Stimulated activated naive CD8-positive, alpha-beta T cell treated with anti-CD3 and anti-CD28 coated beads, Interleukin-15, Interleukin-2, amounts not matched to agents 100 ng/mL and 50 ng/mL, for 24 hours (primary cell): ENCODE measurements around the gene SOX5.
"Not testable (repeated sequence)": the region's sequence is repeated elsewhere in the genome, so short reads cannot be mapped to it uniquely, and the experiment has no call there.

Experiments used
- H3K27ac Mint-ChIP-seq: one replicate; pipeline ENCODE4 v1.8.0; 2021; ENCODE audit warnings: mild to moderate bottlenecking, mixed read lengths
- H3K27me3 Mint-ChIP-seq: one replicate; pipeline ENCODE4 v1.8.0; 2021; ENCODE audit warnings: mixed read lengths
- H3K36me3 Mint-ChIP-seq: one replicate; pipeline ENCODE4 v1.8.0; 2021; ENCODE audit warnings: low read depth, mixed read lengths
- H3K4me1 Mint-ChIP-seq: one replicate; pipeline ENCODE4 v1.8.0; 2021; ENCODE audit warnings: low read depth, mixed read lengths
- H3K4me3 Mint-ChIP-seq: one replicate; pipeline ENCODE4 v1.8.0; 2021; ENCODE audit warnings: mild to moderate bottlenecking, mixed read lengths
- H3K9me3 Mint-ChIP-seq: one replicate; pipeline ENCODE4 v1.8.0; 2021; ENCODE audit warnings: mixed read lengths

Gene SOX5

DNA sequence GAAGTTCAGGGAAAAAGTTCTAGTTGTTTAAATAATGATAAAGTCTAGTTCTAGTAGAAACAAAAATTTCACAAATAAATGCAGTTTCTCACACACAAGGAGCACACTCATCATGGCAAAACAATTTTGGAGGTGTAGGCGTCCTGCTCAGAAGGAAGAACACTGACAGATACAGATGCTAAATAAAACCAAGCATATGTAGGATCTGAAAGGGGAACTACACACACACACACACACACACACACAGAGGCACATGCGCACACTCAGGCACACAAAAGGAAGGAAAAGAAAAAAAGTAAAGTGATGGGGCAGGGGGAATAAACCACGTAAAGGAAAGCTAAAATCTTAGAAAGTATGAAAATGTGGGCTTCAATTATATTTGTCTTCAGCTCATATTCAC, 117.7 kb downstream of the SOX5 start:
- Mint-ChIP-seq H3K9me3 (peaks cover 1% of the 10 kb centered on the region), H3K4me1 (no peaks in the 10 kb centered on the region), H3K36me3 (no peaks in the 10 kb centered on the region), H3K27me3 (no peaks in the 10 kb centered on the region), H3K27ac (no peak overlapping the region), H3K4me3 (no peak overlapping the region)

DNA sequence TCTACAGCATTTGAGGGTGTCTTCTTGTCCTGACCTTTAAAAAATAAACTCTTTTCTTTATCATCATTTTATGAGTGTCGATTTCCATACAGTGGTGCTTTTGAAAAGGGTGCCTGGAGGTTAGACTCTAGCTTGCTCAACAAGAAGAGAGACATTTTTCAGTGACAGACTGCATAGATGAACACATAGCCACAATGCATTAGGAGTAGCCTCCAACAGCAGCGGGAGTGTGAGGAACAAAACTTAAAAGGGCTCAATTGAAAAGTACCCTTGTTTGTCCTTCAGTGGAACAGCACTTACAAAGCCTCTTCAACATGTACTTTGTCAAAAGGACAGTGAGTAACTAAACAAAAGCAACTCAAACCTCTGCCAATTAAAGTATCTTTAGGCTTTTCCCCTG, 119.3 kb downstream of the SOX5 start:
- Mint-ChIP-seq H3K9me3 (peaks cover 3% of the 10 kb centered on the region), H3K27me3 (no peaks in the 10 kb centered on the region), H3K27ac (no peak overlapping the region), H3K36me3 (no peaks in the 10 kb centered on the region), H3K4me3 (no peak overlapping the region), H3K4me1 (no peaks in the 10 kb centered on the region)

DNA sequence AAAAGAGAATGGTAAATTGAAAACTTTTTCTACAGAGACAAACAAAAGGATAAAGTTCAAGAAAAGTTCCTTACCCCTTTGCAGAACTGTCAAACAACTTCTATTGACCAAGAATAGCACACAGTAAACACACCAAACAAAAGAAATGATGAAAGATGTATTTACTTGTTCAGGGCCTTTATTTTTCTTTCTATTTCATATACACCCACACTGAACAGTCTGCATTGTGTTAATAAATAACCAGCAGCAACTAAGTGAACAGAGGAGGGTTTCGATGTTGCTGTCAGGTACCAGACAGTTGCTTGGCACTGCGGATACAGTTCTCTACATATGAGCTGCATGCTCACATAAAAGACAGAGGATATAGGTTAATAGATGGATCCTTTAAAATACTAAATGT, 122.1 kb downstream of the SOX5 start:
- H3K27me3 Mint-ChIP-seq, result no peaks in the 10 kb centered on the region
- peaks cover 3% of the 10 kb centered on the region for H3K9me3 Mint-ChIP-seq
- H3K4me3 Mint-ChIP-seq, result no peak overlapping the region
- no peaks in the 10 kb centered on the region for H3K36me3 Mint-ChIP-seq
- H3K4me1 Mint-ChIP-seq, result no peaks in the 10 kb centered on the region
- H3K27ac Mint-ChIP-seq, result no peak overlapping the region

GRCh38 chr12:23825124-23825523, 124.3 kb downstream of the SOX5 start:
- not testable (repeated sequence) for H3K4me1 Mint-ChIP-seq, H3K27ac Mint-ChIP-seq, H3K4me3 Mint-ChIP-seq, H3K9me3 Mint-ChIP-seq, H3K27me3 Mint-ChIP-seq, H3K36me3 Mint-ChIP-seq

DNA sequence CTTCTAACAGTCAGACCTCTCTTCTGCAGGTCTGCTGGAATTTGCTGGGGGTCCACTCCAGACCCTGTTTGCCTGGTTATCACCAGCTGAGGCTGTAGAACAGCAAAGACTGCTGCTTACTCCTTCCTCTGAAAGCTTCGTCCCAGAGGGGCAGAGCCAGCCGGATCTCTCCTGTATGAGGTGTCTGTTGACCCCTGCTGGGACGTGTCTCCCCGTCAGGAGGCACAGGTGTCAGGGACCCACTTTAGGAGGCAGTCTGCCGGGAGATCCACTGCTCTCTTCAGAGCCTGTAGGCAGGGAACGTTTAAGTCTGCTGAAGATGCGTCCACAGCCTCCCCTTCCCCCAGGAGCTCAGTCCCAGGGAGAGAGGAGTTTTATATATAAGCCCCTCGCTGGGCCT, 125.1 kb downstream of the SOX5 start:
- Mint-ChIP-seq H3K36me3 (no peaks in the 10 kb centered on the region), H3K27me3 (no peaks in the 10 kb centered on the region), H3K4me1 (no peaks in the 10 kb centered on the region), H3K4me3 (no peak overlapping the region), H3K27ac (no peak overlapping the region), H3K9me3 (peaks cover 3% of the 10 kb centered on the region)

GRCh38 chr12:23822883-23823282, 126.6 kb downstream of the SOX5 start:
- not testable (repeated sequence) for H3K36me3 Mint-ChIP-seq, H3K9me3 Mint-ChIP-seq, H3K4me3 Mint-ChIP-seq, H3K4me1 Mint-ChIP-seq, H3K27ac Mint-ChIP-seq, H3K27me3 Mint-ChIP-seq

GRCh38 chr12:23817345-23817744, 132.1 kb downstream of the SOX5 start:
- H3K4me3 Mint-ChIP-seq, result no peak overlapping the region
- H3K4me1 Mint-ChIP-seq, result no peaks in the 10 kb centered on the region
- H3K27me3 Mint-ChIP-seq, result no peaks in the 10 kb centered on the region
- H3K9me3 Mint-ChIP-seq, result peaks cover 5% of the 10 kb centered on the region
- no peaks in the 10 kb centered on the region for H3K36me3 Mint-ChIP-seq
- no peak overlapping the region for H3K27ac Mint-ChIP-seq

GRCh38 chr12:23816394-23816851, 133.0 kb downstream of the SOX5 start:
- Mint-ChIP-seq H3K9me3 (peaks cover 5% of the 10 kb centered on the region), H3K4me3 (no peak overlapping the region), H3K36me3 (no peaks in the 10 kb centered on the region), H3K4me1 (no peaks in the 10 kb centered on the region), H3K27ac (no peak overlapping the region), H3K27me3 (no peaks in the 10 kb centered on the region)

DNA sequence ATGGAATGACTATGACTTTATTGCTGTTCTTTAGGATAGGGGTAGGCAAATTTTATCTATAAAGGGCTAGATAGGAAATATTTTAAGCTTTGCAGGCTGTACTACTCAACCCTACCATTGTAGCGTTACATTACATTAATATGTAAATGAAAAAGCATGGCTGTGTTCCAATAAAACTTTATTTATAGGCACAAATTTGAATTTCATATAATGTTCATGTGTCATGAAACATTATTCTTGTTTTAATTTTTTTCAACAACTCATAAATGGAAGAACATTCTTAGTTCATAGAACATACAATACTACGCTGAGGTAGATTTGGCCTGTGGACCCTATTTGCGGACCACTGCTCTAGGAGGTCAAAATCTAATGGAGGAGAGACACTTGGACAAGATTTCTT, 133.7 kb downstream of the SOX5 start:
- Mint-ChIP-seq H3K9me3 (peaks cover 5% of the 10 kb centered on the region), H3K36me3 (no peaks in the 10 kb centered on the region), H3K27me3 (no peaks in the 10 kb centered on the region), H3K4me3 (no peak overlapping the region), H3K27ac (no peak overlapping the region), H3K4me1 (no peaks in the 10 kb centered on the region)

DNA sequence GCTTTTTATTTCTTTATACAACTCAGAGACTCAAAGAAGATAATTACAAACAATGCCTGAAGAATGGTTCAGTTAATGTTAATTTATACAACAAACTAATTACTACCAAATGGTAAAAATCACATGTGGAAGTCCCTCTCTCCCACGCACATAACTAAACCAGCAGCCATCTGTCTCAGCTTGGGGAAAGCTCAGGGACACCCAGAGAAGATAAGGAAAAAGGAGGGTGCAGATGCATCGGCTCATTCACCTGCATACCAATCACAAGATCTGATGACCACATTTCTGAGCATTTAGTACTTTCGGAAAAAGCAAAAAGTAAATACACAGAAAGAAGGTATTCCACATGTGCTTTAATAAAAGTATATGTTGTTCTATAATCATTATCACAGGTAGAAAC, 136.3 kb downstream of the SOX5 start:
- H3K4me3 Mint-ChIP-seq, result no peak overlapping the region
- no peaks in the 10 kb centered on the region for H3K36me3 Mint-ChIP-seq
- H3K27me3 Mint-ChIP-seq, result no peaks in the 10 kb centered on the region
- H3K27ac Mint-ChIP-seq, result no peak overlapping the region
- H3K4me1 Mint-ChIP-seq, result no peaks in the 10 kb centered on the region
- peaks cover 5% of the 10 kb centered on the region for H3K9me3 Mint-ChIP-seq

DNA sequence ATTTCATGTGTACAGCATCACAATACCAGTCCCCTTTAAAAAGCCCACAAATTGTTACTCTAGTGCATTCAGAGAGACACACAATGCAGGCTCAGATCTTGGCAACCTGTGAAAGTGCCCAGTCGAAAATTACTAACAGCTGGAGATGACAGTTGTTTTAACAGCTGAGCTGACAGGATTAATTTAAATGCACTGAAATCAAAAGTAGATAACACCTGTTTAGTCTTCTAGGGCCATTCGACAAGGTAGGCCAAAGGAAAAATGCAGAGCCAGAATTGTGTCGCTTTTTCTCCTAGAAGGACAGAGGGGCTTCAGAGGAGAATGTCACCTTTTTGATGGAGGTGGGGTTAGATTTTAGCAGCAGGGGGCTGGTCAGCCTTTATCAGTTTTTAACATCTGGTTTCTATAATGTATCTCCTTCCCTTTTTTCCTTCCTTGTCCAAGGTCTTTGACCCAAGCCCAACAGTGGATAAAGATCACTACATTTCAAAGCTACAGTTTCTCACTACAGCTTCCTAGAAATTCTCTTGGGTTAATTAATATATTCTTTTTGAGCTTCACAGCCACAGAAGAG, 139.1 kb downstream of the SOX5 start:
- no peaks in the 10 kb centered on the region for H3K9me3 Mint-ChIP-seq
- H3K4me1 Mint-ChIP-seq, result no peaks in the 10 kb centered on the region
- H3K4me3 Mint-ChIP-seq, result no peak overlapping the region
- no peaks in the 10 kb centered on the region for H3K36me3 Mint-ChIP-seq
- H3K27ac Mint-ChIP-seq, result no peak overlapping the region
- H3K27me3 Mint-ChIP-seq, result no peaks in the 10 kb centered on the region

DNA sequence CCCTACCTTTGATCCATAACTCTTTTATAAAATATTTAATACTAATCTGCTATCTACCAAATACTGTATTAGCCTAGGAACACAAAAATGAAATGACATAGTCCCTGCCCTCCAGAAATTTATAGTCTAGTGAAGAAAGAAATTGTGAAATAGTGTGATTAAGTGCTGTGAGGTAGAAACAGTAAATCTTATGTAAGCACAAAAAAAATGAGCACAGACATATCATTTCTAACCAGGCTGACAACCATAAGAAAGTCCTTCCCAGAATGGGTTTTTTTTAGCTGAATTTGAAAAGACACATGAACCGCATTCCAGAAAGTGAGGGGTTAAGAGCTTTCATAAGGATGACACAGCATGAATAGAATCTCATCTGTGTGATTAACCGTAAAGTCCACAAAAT, 145.9 kb downstream of the SOX5 start:
- no peak overlapping the region for H3K4me3 Mint-ChIP-seq
- H3K27ac Mint-ChIP-seq, result no peak overlapping the region
- no peaks in the 10 kb centered on the region for H3K4me1 Mint-ChIP-seq
- H3K27me3 Mint-ChIP-seq, result no peaks in the 10 kb centered on the region
- H3K36me3 Mint-ChIP-seq, result no peaks in the 10 kb centered on the region
- no peaks in the 10 kb centered on the region for H3K9me3 Mint-ChIP-seq

DNA sequence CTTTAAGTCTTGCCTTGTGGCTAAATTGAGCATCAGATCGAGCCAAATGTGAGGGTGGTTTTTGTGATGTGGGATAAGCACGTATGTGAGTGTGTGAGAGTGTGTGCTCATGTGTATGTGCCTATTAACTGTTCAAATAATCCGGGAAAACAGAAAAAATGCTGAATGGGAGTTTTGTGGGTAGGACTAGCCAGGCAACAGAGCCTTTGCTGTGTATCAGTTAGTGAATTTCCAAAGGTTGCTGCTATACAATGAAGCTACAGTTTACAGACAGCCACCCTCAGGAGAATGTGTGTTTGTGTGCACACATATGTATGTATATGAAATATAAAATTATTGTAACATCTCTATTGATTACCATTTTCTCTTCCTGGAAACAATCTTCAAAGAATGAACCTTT, 154.0 kb downstream of the SOX5 start:
- Mint-ChIP-seq H3K36me3 (no peaks in the 10 kb centered on the region), H3K27ac (no peak overlapping the region), H3K9me3 (no peaks in the 10 kb centered on the region), H3K27me3 (no peaks in the 10 kb centered on the region), H3K4me3 (no peak overlapping the region), H3K4me1 (no peaks in the 10 kb centered on the region)

GRCh38 chr12:23781118-23781517, 168.4 kb downstream of the SOX5 start:
- H3K4me1 Mint-ChIP-seq, result no peaks in the 10 kb centered on the region
- no peaks in the 10 kb centered on the region for H3K9me3 Mint-ChIP-seq
- no peaks in the 10 kb centered on the region for H3K27me3 Mint-ChIP-seq
- H3K36me3 Mint-ChIP-seq, result no peaks in the 10 kb centered on the region
- no peak overlapping the region for H3K4me3 Mint-ChIP-seq
- H3K27ac Mint-ChIP-seq, result no peak overlapping the region

DNA sequence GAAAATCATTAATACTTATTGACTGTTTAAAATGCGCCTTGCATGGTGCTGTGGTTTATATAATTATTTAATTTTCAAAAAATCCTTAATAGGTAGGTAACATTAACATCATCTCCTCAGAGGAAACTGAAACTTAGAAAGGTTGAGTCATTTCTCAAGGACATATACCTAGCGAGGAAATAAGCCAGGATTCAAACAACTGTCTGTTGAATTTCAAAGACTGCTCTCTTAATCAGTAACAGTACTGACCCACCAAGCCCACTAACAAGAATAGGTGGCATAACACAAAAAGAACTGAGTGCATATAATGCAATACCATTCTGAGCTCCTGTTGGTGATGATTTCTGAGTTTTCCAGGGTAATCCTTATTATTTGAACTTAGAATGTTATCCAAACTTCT, 174.3 kb downstream of the SOX5 start:
- H3K27ac Mint-ChIP-seq, result no peak overlapping the region
- H3K4me3 Mint-ChIP-seq, result no peak overlapping the region
- no peaks in the 10 kb centered on the region for H3K27me3 Mint-ChIP-seq
- no peaks in the 10 kb centered on the region for H3K4me1 Mint-ChIP-seq
- H3K9me3 Mint-ChIP-seq, result no peaks in the 10 kb centered on the region
- H3K36me3 Mint-ChIP-seq, result no peaks in the 10 kb centered on the region

DNA sequence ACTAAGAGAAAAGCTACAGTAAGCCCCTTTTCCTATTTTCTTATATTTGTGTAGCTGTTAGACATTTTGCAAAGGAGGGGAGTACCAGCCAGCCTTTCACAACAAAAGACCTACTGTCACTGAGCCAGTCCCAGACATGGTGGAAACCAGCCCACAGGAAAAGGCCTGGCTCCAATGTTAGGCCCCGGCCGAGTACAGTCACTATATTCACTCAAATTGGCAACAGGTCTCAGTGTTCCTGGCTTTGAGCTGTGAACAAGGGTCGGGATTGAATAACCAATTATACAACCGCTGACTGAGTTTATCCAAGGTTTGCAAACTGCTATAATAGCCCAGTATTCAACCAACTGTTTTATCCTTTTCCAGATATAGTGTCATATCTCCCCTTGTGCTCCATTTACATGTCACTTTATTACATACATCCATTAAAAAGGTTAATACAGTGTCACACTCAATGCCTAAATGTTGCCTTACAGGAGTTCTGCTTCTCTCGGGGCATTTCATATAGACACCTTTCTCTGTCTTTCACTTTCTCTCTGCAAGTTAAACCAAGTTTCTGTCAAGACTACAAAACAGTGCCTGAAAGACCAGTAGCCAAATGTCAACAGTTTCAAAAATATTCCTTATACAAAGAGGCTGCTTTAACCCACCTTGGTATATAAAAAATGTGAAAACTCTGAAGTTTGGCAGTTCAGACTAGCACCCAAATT, 178.1 kb downstream of the SOX5 start:
- H3K4me3 Mint-ChIP-seq, result no peak overlapping the region

More for the DNA sequence above, 178.1 kb downstream of the SOX5 start:
- no peak overlapping the region for H3K27ac Mint-ChIP-seq
- H3K4me1 Mint-ChIP-seq, result no peaks in the 10 kb centered on the region
- H3K36me3 Mint-ChIP-seq, result no peaks in the 10 kb centered on the region
- H3K9me3 Mint-ChIP-seq, result peaks cover 3% of the 10 kb centered on the region
- no peaks in the 10 kb centered on the region for H3K27me3 Mint-ChIP-seq
